ENCODE data around the gene GDF7.

Gene GDF7

GRCh38 chr2:20634507-20635112 lies 32.3 kb upstream of the GDF7 start:
- H3K4me1 ChIP-seq (ENCODE audit: insufficient read depth, low read length): peaks cover 7% of the 10 kb centered on the region
- no peak overlapping the region for H3K9ac ChIP-seq (ENCODE audit: low read depth, low read length)
- no peaks in the 10 kb centered on the region for H3K9me3 ChIP-seq (ENCODE audit: control insufficient read depth, insufficient read depth, low read length)
- H3K36me3 ChIP-seq (ENCODE audit: insufficient read depth, low read length): no peaks in the 10 kb centered on the region

GRCh38 chr2:20635113-20635510 lies 31.8 kb upstream of the GDF7 start:
- no peak overlapping the region; the same call in 1 of the 2 replicates for H3K9ac ChIP-seq (ENCODE audit: low read depth, low read length)
- no peaks in the 10 kb centered on the region for H3K36me3 ChIP-seq (ENCODE audit: insufficient read depth, low read length)
- H3K9me3 ChIP-seq (ENCODE audit: control insufficient read depth, insufficient read depth, low read length): no peaks in the 10 kb centered on the region
- peaks cover 7% of the 10 kb centered on the region for H3K4me1 ChIP-seq (ENCODE audit: insufficient read depth, low read length)

GRCh38 chr2:20635675-20636584 lies 31.0 kb upstream of the GDF7 start:
- no peaks in the 10 kb centered on the region for H3K9me3 ChIP-seq (ENCODE audit: control insufficient read depth, insufficient read depth, low read length)
- peaks cover 7% of the 10 kb centered on the region for H3K4me1 ChIP-seq (ENCODE audit: insufficient read depth, low read length)
- no peaks in the 10 kb centered on the region for H3K36me3 ChIP-seq (ENCODE audit: insufficient read depth, low read length)
- H3K9ac ChIP-seq (ENCODE audit: low read depth, low read length): no peak overlapping the region

GRCh38 chr2:20637147-20637546 lies 29.8 kb upstream of the GDF7 start:
- Histone ChIP-seq H3K9ac (ENCODE audit: low read depth, low read length) (no peak overlapping the region), H3K9me3 (ENCODE audit: control insufficient read depth, insufficient read depth, low read length) (no peaks in the 10 kb centered on the region), H3K36me3 (ENCODE audit: insufficient read depth, low read length) (no peaks in the 10 kb centered on the region), H3K4me1 (ENCODE audit: insufficient read depth, low read length) (peaks cover 7% of the 10 kb centered on the region)

- H3K4me1 ChIP-seq (ENCODE audit: insufficient read depth, low read length): peaks cover 7% of the 10 kb centered on the region
- H3K36me3 ChIP-seq (ENCODE audit: insufficient read depth, low read length): no peaks in the 10 kb centered on the region
- H3K9me3 ChIP-seq (ENCODE audit: control insufficient read depth, insufficient read depth, low read length): no peaks in the 10 kb centered on the region
- no peak overlapping the region for H3K9ac ChIP-seq (ENCODE audit: low read depth, low read length)
Measured at GRCh38 chr2:20638014-20638413, 28.9 kb upstream of the GDF7 start.

GRCh38 chr2:20638646-20639430 lies 28.1 kb upstream of the GDF7 start:
- H3K9ac ChIP-seq (ENCODE audit: low read depth, low read length): no peak overlapping the region
- H3K9me3 ChIP-seq (ENCODE audit: control insufficient read depth, insufficient read depth, low read length): no peaks in the 10 kb centered on the region
- peaks cover 7% of the 10 kb centered on the region for H3K4me1 ChIP-seq (ENCODE audit: insufficient read depth, low read length)
- H3K36me3 ChIP-seq (ENCODE audit: insufficient read depth, low read length): no peaks in the 10 kb centered on the region

- Histone ChIP-seq H3K9ac (ENCODE audit: low read depth, low read length) (no peak overlapping the region), H3K4me1 (ENCODE audit: insufficient read depth, low read length) (peaks cover under 1% of the 10 kb centered on the region; the same call in 1 of the 2 replicates), H3K36me3 (ENCODE audit: insufficient read depth, low read length) (no peaks in the 10 kb centered on the region), H3K9me3 (ENCODE audit: control insufficient read depth, insufficient read depth, low read length) (no peaks in the 10 kb centered on the region)
Measured at GRCh38 chr2:20640411-20641122, 26.4 kb upstream of the GDF7 start.

- H3K4me1 ChIP-seq (ENCODE audit: insufficient read depth, low read length): no peaks in the 10 kb centered on the region
- no peaks in the 10 kb centered on the region for H3K9me3 ChIP-seq (ENCODE audit: control insufficient read depth, insufficient read depth, low read length)
Measured at GRCh38 chr2:20641123-20641985, 25.6 kb upstream of the GDF7 start.

GRCh38 chr2:20642055-20642971 lies 24.6 kb upstream of the GDF7 start:
- Histone ChIP-seq H3K4me1 (ENCODE audit: insufficient read depth, low read length) (no peaks in the 10 kb centered on the region), H3K36me3 (ENCODE audit: insufficient read depth, low read length) (no peaks in the 10 kb centered on the region), H3K9ac (ENCODE audit: low read depth, low read length) (no peak overlapping the region)

More at GRCh38 chr2:20641123-20641985, 25.6 kb upstream of the GDF7 start:
- H3K9ac ChIP-seq (ENCODE audit: low read depth, low read length): no peak overlapping the region
- H3K36me3 ChIP-seq (ENCODE audit: insufficient read depth, low read length): no peaks in the 10 kb centered on the region

GRCh38 chr2:20643060-20643459 lies 23.9 kb upstream of the GDF7 start:
- no peaks in the 10 kb centered on the region for H3K9me3 ChIP-seq (ENCODE audit: control insufficient read depth, insufficient read depth, low read length)
- H3K9ac ChIP-seq (ENCODE audit: low read depth, low read length): no peak overlapping the region
- no peaks in the 10 kb centered on the region for H3K36me3 ChIP-seq (ENCODE audit: insufficient read depth, low read length)
- no peaks in the 10 kb centered on the region for H3K4me1 ChIP-seq (ENCODE audit: insufficient read depth, low read length)

More at GRCh38 chr2:20642055-20642971, 24.6 kb upstream of the GDF7 start:
- H3K9me3 ChIP-seq (ENCODE audit: control insufficient read depth, insufficient read depth, low read length): no peaks in the 10 kb centered on the region

- Histone ChIP-seq H3K36me3 (ENCODE audit: insufficient read depth, low read length) (no peaks in the 10 kb centered on the region), H3K9ac (ENCODE audit: low read depth, low read length) (no peak overlapping the region), H3K4me1 (ENCODE audit: insufficient read depth, low read length) (no peaks in the 10 kb centered on the region), H3K9me3 (ENCODE audit: control insufficient read depth, insufficient read depth, low read length) (no peaks in the 10 kb centered on the region)
Measured at GRCh38 chr2:20643826-20644225, 23.1 kb upstream of the GDF7 start.

GRCh38 chr2:20645301-20645701 lies 21.6 kb upstream of the GDF7 start:
- no peaks in the 10 kb centered on the region for H3K9me3 ChIP-seq (ENCODE audit: control insufficient read depth, insufficient read depth, low read length)
- H3K4me1 ChIP-seq (ENCODE audit: insufficient read depth, low read length): no peaks in the 10 kb centered on the region
- no peaks in the 10 kb centered on the region for H3K36me3 ChIP-seq (ENCODE audit: insufficient read depth, low read length)
- H3K9ac ChIP-seq (ENCODE audit: low read depth, low read length): no peak overlapping the region

Measured in ES-I3 (cell line).